GM21447 (cell line): ENCODE results near the gene THUMPD1.
"Not testable (repeated sequence)": the region's sequence is repeated elsewhere in the genome, so short reads cannot be mapped to it uniquely, and the experiment has no call there.

ENCODE experiments used
- ATAC-seq: cut with Tn5 transposase; IDR thresholded peaks from one replicate; pipeline ENCODE4 v1.9.1; 2021; ENCODE audit not compliant: unreplicated experiment

Gene THUMPD1, protein sequence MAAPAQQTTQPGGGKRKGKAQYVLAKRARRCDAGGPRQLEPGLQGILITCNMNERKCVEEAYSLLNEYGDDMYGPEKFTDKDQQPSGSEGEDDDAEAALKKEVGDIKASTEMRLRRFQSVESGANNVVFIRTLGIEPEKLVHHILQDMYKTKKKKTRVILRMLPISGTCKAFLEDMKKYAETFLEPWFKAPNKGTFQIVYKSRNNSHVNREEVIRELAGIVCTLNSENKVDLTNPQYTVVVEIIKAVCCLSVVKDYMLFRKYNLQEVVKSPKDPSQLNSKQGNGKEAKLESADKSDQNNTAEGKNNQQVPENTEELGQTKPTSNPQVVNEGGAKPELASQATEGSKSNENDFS

GRCh38 chr16:20741554-20742285, at the start of gene THUMPD1:
TSS of gene THUMPD1 (minus strand) at chr16:20741818. CDS start at chr16:20741739, 79 bp downstream.
- ATAC-seq = peak; percentile 78

DNA sequence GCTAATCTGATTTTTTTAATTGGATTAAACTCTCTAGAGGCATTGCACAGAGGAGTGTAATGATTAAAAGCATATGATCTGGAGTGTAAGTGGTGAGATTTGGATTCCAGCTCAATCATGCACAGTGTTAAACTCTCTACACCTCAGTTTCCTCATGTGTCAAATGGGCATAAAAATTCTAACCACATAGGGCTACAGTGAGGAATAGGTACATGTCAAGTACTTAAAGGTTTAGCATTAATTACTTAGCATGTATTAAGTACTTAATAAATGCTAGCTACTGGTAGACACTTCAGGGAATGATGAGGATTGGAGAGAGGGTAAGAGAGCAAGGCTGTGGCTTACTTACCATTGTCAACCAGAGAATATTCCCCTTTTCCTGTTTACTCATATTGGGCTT, 47.5 kb upstream of the THUMPD1 start:
- ATAC-seq = no peak

GRCh38 chr16:20784204-20784603, 42.6 kb upstream of the THUMPD1 start:
- ATAC-seq = no peak

GRCh38 chr16:20782470-20782869, 40.9 kb upstream of the THUMPD1 start:
- no peak for ATAC-seq

GRCh38 chr16:20781697-20782096, 40.1 kb upstream of the THUMPD1 start:
- ATAC-seq = no peak

DNA sequence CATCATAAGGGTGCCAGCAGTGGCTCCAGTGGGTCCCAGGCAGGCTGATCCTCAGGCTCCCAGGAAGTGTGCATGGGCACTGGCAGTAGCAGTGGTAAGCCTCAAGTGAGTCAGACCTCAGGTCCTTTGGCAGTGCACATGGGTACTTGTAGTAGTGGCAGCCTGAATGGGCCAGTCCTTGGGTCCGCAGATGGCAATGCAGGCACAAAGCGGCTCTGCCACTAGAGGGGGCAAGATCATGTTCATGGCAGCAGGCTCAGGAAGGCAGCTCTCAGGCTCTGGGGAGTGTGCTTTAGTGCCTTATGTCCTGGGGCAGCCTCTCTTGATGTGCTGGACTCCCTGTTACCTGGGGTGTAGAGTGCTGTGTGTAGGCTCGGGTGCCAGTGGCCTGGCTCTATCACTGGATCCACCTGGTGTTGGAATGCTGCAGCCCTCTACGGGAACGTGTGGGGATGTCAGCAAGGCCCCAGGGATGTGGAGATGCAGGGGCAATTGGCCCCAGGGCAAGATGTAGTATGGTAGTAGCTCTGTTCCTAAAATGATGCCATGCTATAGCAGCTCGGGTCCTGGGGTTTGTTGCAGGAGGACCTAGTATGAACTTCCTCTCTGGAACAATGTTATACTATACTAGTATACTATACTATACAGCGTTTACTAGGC, 33.2 kb upstream of the THUMPD1 start:
- ATAC-seq = no peak

DNA sequence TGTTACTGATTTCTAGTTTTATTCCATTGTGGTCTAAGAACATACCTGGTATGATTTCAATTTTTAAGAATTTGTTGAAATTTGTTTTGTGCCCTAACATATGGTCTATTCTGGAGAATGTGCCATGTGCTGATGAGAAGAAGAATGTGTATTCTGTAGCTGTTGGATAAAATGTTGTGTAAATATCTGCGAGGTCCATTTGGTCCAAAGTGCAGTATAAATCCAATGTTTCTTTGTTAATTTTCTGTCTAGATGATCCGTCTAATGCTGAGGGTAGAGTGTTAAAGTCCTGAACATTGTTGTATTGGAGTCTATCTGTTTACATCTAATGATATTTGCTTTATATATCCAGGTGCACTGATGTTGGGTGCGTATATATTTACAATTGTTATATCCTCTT, 32.1 kb upstream of the THUMPD1 start:
- no peak for ATAC-seq

GRCh38 chr16:20768818-20769217, 27.2 kb upstream of the THUMPD1 start:
- no peak for ATAC-seq

- no peak for ATAC-seq
Observed at GRCh38 chr16:20768121-20768520, 26.5 kb upstream of the THUMPD1 start.

DNA sequence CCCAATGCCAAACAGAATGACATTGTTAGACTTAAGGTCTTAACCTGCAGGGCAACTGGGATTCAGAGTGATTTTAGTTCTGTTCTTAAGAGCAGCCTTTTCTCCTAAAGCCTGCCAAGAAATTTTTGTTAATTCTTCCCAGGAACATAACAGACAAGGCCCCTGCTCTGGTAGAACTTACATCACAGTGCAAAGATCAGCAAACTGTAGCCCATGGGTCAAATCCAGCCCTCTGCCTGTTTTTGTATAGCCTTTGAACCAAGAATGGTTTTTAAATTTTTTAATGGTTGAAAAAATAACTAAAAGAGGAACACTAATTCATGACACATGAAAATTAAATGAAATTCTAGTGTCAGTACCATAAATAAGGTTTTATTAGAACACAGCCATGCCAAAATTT, 26.0 kb upstream of the THUMPD1 start:
- ATAC-seq = no peak

- no peak for ATAC-seq
Observed at GRCh38 chr16:20766294-20766693, 24.7 kb upstream of the THUMPD1 start.

DNA sequence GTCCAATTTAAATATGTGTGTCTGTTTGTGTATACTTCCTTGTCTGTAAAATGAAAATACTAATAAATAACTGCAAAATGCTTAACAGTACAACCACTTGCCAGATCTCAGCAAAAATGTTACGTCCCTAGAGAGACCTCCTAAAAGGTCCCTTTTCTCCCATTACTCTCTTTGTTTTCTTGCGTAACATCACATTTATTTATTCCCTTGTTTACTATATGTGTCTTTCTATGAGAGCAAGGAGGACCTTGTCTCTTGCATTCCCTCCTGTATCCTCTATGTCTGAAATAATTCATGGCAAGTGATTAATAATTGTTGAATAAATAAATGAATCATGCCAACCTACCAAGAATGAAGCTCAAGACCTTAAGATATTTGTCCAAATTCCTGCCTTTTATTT, 24.1 kb upstream of the THUMPD1 start:
- ATAC-seq = no peak

GRCh38 chr16:20764448-20764847, 22.8 kb upstream of the THUMPD1 start:
- ATAC-seq = not testable (repeated sequence)

- peak; percentile 98 for ATAC-seq
Observed at GRCh38 chr16:20763461-20764232, 22.0 kb upstream of the THUMPD1 start, which contains the start of gene ACSM3. TSS of gene ACSM3 (plus strand) at chr16:20764014. CDS start at chr16:20770035, 6,021 bp downstream.

DNA sequence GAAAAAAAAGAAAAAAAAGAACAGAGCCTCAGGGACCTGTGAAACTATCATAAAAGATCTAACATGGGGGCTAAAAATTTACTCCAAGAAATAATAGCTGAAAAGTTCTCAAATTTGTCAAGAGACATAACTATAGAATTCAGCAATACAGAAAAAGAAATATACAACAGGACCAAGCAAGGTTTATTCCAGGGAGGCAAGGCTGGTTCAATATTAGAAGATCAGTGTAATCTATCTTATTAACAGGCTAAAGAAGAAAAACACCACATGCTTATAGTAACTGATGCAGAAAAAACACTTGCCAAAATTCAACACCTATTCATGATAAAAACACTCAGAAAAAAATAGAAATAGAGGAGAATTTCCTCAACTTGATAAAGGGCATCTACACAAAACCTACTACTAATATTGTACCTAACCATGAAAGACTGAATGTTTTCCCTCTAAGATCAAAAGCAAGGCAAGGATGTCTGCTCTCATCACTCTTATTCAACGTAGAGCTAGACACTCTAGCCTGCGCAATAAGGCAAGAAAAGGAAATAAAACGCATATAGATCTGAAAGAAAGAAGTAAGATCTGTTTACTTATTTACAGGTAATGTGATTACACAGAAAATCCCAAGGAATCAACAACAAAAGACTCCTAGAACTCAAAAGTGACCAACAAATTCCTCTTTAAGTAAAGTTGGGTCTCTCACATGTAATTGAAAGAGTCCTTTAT, 20.9 kb upstream of the THUMPD1 start:
- no peak for ATAC-seq

GRCh38 chr16:20761175-20761574, 19.6 kb upstream of the THUMPD1 start:
- ATAC-seq = no peak

GRCh38 chr16:20760346-20760745, 18.7 kb upstream of the THUMPD1 start:
- ATAC-seq = no peak

GRCh38 chr16:20755799-20756198, 14.2 kb upstream of the THUMPD1 start:
- ATAC-seq = not testable (repeated sequence)

GRCh38 chr16:20755238-20755637, 13.6 kb upstream of the THUMPD1 start:
- no peak for ATAC-seq

- ATAC-seq = no peak
Observed at GRCh38 chr16:20753727-20754126, 12.1 kb upstream of the THUMPD1 start.
